Smooth muscle cell (in vitro differentiated cells): Measurements from ENCODE around the gene COX18. TPM values are rescaled to one million over a fixed set of nuclear protein-coding genes. Genes with fewer than 3 reads are reported as not detected.

Source experiments
- DNase-seq: peaks from one replicate; lab custom pipeline; 2025; ENCODE audit not compliant: unreplicated experiment; lab: John Stamatoyannopoulos, UW
- H2AFZ ChIP-seq: fragments of 200-600 bp; sonication (generic); 2 replicates; pipeline ENCODE4 v1.6.0; 2016; ENCODE audit warnings: antibody characterized with exemption, low read depth, mild to moderate bottlenecking
- H3F3A ChIP-seq: fragments of 200-600 bp; sonication (generic); 2 replicates; pipeline ENCODE4 v1.6.0; 2017; ENCODE audit warnings: antibody characterized with exemption, low read depth
- H3K27ac ChIP-seq: fragments of 200-600 bp; sonication (generic); 2 replicates; pipeline ENCODE4 v1.5.1; 2016; ENCODE audit warnings: low read depth, mild to moderate bottlenecking
- H3K27me3 ChIP-seq: fragments of 200-600 bp; sonication (generic); 2 replicates; pipeline ENCODE4 v1.6.1; 2016; ENCODE audit warnings: low read depth, mild to moderate bottlenecking
- H3K36me3 ChIP-seq: fragments of 200-600 bp; sonication (generic); 2 replicates; pipeline ENCODE4 v1.5.1; 2016; ENCODE audit warnings: low read depth
- H3K4me1 ChIP-seq: fragments of 200-600 bp; sonication (generic); 2 replicates; pipeline ENCODE4 v1.5.1; 2016; ENCODE audit warnings: low read depth
- H3K4me2 ChIP-seq: fragments of 200-600 bp; sonication (generic); 2 replicates; pipeline ENCODE4 v1.6.0; 2016; ENCODE audit warnings: mild to moderate bottlenecking
- H3K4me3 ChIP-seq: fragments of 200-600 bp; sonication (generic); 2 replicates; pipeline ENCODE4 v1.5.1; 2016; ENCODE audit warnings: mild to moderate bottlenecking
- H3K79me2 ChIP-seq: fragments of 200-600 bp; sonication (generic); 2 replicates; pipeline ENCODE4 v1.6.0; 2016; ENCODE audit warnings: low read depth, mild to moderate bottlenecking
- H3K9ac ChIP-seq: fragments of 200-600 bp; sonication (generic); 2 replicates; pipeline ENCODE4 v1.6.0; 2016; ENCODE audit warnings: low read depth
- H3K9me3 ChIP-seq: fragments of 200-600 bp; sonication (generic); replicated peaks from 2 replicates; pipeline ENCODE4 v1.5.1; 2016; ENCODE audit warnings: low read depth
- H4K20me1 ChIP-seq: fragments of 200-600 bp; sonication (generic); 2 replicates; pipeline ENCODE4 v1.6.0; 2016; ENCODE audit warnings: low read depth
- WGBS: methylation state at CpG from one replicate; pipeline ENCODE4 v1.1.7; 2016; ENCODE audit warnings: low lambda C conversion rate; 5-methylcytosine and 5-hydroxymethylcytosine counted together
- polyA plus RNA-seq: library from polyadenylated mRNA; unstranded; fragments of >200 nt; fragmentation: Nextera tagmentation; extraction: Ambion mirVana; gene quantifications from 2 replicates; pipeline ENCODE4 v1.2.1, GENCODE V29; 2016
- total RNA-seq: library from RNA; depleted of rRNA; stranded (reverse); fragments of >200 nt; gene quantifications from 2 replicates; pipeline ENCODE4 v1.2.3, GENCODE V29; 2014
- TF ChIP-seq, protein P1 (sequence below): fragments of 200-600 bp; sonication (generic); IDR thresholded peaks from 2 replicates; pipeline ENCODE4 v1.5.1; 2017; ENCODE audit warnings: borderline replicate concordance, mild to moderate bottlenecking, antibody characterized with exemption; ENCODE audit not compliant: insufficient read depth, poor library complexity, severe bottlenecking

COX18 gene
- total and polyA plus RNA-seq, 2 experiments from 2014 or later, result 7.1 to 24.2 TPM

DNA sequence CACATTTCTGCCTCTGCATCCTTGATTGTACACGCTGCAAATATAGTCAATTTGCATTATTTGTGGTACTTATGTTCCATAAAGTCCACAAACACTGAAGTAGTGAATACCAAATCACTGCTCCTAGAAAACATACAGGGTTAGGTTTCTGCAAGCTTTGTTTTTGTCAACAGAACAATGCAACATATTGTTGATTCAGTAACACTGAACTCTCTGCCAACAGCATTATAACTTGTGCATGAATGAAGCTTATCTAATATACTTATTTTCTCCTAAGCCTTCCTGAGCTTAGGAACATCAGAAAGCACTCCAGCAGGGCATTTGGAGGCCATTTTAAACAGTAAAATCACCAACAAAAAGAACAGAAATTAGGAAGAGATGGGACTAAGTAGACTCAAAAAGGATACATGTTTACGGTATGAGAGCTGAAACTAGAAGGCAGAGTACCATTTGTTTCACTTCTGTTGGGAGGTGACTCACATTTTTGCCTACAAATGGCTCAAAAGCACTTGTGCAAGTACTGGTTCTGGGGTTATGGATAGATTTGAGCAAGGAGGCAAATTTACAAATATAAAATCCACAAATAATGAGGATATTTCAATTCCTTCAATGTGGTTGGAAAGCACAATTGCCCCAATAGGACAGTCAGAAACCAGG, 14.1 kb downstream of the COX18 start:
- H3K36me3 ChIP-seq, result peaks cover 17% of the 10 kb centered on the region
- H4K20me1 ChIP-seq, result no peaks in the 10 kb centered on the region
- no peak overlapping the region for H2AFZ ChIP-seq
- no peak for DNase-seq
- no peaks in the 10 kb centered on the region for H3K27me3 ChIP-seq
- H3K9me3 ChIP-seq, result no peaks in the 10 kb centered on the region
- no peak overlapping the region for H3K4me3 ChIP-seq
- no peak overlapping the region for H3K4me2 ChIP-seq
- no peak overlapping the region for H3K9ac ChIP-seq
- H3K79me2 ChIP-seq, result no peaks in the 10 kb centered on the region
- no peaks in the 10 kb centered on the region for H3F3A ChIP-seq
- no peaks in the 10 kb centered on the region for H3K4me1 ChIP-seq
- TF ChIP-seq, protein P1, sequence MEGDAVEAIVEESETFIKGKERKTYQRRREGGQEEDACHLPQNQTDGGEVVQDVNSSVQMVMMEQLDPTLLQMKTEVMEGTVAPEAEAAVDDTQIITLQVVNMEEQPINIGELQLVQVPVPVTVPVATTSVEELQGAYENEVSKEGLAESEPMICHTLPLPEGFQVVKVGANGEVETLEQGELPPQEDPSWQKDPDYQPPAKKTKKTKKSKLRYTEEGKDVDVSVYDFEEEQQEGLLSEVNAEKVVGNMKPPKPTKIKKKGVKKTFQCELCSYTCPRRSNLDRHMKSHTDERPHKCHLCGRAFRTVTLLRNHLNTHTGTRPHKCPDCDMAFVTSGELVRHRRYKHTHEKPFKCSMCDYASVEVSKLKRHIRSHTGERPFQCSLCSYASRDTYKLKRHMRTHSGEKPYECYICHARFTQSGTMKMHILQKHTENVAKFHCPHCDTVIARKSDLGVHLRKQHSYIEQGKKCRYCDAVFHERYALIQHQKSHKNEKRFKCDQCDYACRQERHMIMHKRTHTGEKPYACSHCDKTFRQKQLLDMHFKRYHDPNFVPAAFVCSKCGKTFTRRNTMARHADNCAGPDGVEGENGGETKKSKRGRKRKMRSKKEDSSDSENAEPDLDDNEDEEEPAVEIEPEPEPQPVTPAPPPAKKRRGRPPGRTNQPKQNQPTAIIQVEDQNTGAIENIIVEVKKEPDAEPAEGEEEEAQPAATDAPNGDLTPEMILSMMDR, result no peak
- 92% methylated on average over 2 of the region's 2 CpGs for WGBS
- no peak overlapping the region for H3K27ac ChIP-seq

DNA sequence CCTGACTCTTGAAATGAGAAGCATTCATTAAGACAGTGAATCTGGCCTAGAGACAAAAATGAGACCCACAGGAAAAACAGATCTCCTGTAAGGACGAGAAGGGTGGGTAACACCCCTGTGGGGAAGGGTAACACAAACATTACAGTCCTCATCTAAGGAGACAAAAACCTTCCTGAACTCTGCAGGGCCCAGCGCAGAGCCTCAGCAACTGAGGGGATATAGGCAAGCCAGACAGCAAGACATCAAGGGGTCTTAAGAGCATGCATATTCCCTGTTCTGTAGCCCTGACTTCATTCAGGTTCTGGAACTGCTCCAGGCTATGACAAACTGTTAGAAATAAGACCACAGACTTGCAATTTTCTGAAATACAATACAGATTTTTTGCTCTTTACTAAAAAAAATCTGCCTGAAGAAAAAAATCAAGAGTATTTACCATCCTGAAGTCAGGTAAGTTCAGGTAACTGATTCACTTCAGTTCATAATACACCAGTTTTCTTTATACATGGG, 15.5 kb downstream of the COX18 start:
- Histone ChIP-seq H4K20me1 (no peaks in the 10 kb centered on the region), H3K4me3 (no peak overlapping the region), H3F3A (no peaks in the 10 kb centered on the region), H2AFZ (no peak overlapping the region), H3K27ac (no peak overlapping the region), H3K27me3 (no peaks in the 10 kb centered on the region), H3K9me3 (no peaks in the 10 kb centered on the region), H3K36me3 (peaks cover 7% of the 10 kb centered on the region), H3K4me2 (no peak overlapping the region), H3K9ac (no peak overlapping the region), H3K79me2 (no peaks in the 10 kb centered on the region), H3K4me1 (no peaks in the 10 kb centered on the region)
- 75% methylated on average over 2 of the region's 2 CpGs for WGBS
- TF ChIP-seq, protein P1, result no peak
- DNase-seq, result no peak

DNA sequence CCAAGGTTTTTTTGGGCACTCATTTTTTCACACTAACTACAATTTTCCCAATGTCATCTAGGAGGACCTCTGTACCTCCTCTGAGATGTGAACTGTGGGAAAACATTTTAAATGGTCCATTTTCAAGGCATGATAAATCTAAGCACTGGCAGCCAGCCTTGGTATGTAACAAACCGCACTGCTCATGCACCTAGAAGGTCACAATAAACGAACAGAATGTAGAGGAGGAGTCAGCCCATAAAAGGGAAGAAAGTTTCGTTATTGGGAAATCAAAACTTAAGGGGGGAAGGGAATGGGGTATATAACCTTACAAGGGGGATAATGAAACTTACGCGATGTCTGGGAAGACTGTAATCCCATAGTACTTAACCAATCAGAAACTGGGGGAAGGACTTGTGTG, 16.4 kb downstream of the COX18 start:
- TF ChIP-seq, protein P1, result no peak
- no peaks in the 10 kb centered on the region for H4K20me1 ChIP-seq
- no peak for DNase-seq
- H3K9me3 ChIP-seq, result no peaks in the 10 kb centered on the region
- 86% methylated on average over 5 of the region's 5 CpGs for WGBS
- H3K4me2 ChIP-seq, result no peak overlapping the region
- no peaks in the 10 kb centered on the region for H3K4me1 ChIP-seq
- no peak overlapping the region for H3K9ac ChIP-seq
- no peaks in the 10 kb centered on the region for H3K79me2 ChIP-seq
- no peaks in the 10 kb centered on the region for H3F3A ChIP-seq
- no peak overlapping the region for H2AFZ ChIP-seq
- H3K27me3 ChIP-seq, result no peaks in the 10 kb centered on the region
- no peak overlapping the region for H3K27ac ChIP-seq
- no peak overlapping the region for H3K4me3 ChIP-seq
- H3K36me3 ChIP-seq, result peaks cover 7% of the 10 kb centered on the region

DNA sequence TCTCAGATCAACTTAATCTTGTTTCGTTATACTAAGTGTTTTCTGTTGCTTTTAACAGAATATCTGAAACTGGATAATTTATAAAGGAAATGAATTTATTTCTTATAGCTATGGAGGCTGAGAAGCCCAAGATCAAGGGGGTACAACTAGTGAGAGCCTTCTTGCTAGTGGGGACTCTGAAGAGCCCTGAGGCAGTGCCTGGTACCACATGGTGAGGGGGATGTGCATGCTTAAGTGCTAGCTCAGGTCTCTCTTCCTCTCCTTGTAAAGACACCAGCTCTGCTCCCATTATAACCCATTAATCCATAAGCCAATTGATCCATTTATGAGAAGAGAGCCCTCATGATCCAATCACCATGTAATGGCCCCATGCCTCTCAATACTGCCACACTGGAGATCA, 17.9 kb downstream of the COX18 start:
- no peaks in the 10 kb centered on the region for H3K36me3 ChIP-seq
- H2AFZ ChIP-seq, result no peak overlapping the region
- H3K9me3 ChIP-seq, result no peaks in the 10 kb centered on the region
- no peaks in the 10 kb centered on the region for H4K20me1 ChIP-seq
- H3K4me1 ChIP-seq, result no peaks in the 10 kb centered on the region
- WGBS, result 97% methylated on average over 1 of the region's 1 CpG
- TF ChIP-seq, protein P1, result no peak
- no peak overlapping the region for H3K9ac ChIP-seq
- H3K27ac ChIP-seq, result no peak overlapping the region
- no peaks in the 10 kb centered on the region for H3K79me2 ChIP-seq
- H3K27me3 ChIP-seq, result no peaks in the 10 kb centered on the region
- no peak overlapping the region for H3K4me2 ChIP-seq
- no peak overlapping the region for H3K4me3 ChIP-seq
- DNase-seq, result no peak
- no peaks in the 10 kb centered on the region for H3F3A ChIP-seq
